Epidermal melanocyte (primary cell): ENCODE data around the gene SLC2A4.

Experiments
- DNase-seq: peaks from one replicate; pipeline ENCODE4 v3.0.0; 2011; ENCODE audit warnings: low spot score; ENCODE audit not compliant: insufficient read length

The SLC2A4 gene

DNA sequence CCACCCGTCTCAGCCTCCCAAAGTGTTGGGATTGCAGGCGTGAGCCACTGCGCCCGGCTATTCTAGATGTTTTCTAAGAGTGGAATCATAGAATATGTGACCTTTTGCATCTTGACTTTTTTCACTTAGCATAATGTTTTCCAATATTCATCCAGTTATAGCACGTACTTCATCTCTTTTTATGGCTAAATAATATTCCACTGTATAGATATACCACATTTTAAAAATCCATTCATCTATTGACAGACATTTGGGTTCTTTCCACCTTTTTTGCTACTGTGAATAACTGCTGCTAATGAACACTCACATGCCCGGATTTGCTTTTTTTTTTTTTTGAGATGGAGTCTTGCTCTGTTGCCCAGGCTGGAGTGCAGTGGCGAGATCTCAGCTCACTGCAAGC is 22.7 kb downstream of the SLC2A4 start:
- no peak for DNase-seq

DNA sequence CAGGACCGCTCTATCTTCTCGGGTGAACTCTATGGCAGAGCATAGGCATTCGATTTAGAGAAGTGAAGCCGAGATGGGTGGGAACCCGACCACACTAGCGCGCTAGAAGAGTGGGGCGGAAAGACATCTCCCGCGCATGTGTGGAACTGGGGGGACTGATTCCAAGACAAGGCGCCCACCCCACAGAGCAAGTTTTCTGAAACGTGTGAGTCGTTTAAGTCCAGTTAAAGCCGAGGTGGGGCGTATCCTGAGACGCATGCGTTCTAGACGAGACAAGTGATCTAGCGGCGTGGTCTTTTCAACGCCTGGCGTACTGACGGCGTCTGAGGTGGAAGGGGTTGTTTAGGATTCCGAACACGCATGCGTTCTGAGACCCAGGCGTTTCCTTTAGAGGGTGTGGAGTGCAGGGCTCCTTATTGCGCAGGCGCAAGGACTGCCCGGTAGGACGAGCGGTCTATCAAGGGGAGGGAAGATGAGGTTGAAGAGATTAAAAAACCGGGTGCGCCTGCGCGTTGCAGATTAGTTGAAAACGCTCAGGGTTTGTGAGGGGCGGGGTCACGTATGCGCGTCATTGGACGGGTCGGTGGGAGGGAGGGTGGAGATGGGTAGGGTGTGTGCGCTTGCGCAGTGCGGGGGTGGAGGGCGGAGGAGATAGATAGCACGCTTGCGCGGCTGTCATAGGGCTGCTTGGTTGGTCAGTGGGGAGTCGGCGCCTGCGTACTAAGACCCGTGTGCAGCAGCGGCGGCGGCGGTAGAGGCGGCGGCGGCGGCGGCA is 25.6 kb downstream of the SLC2A4 start, which contains the start of gene EIF5A:
Gene EIF5A, plus strand, starts transcription at position 718 of the 775 bp plus-strand sequence. CDS start 2,008 bp downstream, outside the sequence.
- DNase-seq = peak; percentile 99

DNA sequence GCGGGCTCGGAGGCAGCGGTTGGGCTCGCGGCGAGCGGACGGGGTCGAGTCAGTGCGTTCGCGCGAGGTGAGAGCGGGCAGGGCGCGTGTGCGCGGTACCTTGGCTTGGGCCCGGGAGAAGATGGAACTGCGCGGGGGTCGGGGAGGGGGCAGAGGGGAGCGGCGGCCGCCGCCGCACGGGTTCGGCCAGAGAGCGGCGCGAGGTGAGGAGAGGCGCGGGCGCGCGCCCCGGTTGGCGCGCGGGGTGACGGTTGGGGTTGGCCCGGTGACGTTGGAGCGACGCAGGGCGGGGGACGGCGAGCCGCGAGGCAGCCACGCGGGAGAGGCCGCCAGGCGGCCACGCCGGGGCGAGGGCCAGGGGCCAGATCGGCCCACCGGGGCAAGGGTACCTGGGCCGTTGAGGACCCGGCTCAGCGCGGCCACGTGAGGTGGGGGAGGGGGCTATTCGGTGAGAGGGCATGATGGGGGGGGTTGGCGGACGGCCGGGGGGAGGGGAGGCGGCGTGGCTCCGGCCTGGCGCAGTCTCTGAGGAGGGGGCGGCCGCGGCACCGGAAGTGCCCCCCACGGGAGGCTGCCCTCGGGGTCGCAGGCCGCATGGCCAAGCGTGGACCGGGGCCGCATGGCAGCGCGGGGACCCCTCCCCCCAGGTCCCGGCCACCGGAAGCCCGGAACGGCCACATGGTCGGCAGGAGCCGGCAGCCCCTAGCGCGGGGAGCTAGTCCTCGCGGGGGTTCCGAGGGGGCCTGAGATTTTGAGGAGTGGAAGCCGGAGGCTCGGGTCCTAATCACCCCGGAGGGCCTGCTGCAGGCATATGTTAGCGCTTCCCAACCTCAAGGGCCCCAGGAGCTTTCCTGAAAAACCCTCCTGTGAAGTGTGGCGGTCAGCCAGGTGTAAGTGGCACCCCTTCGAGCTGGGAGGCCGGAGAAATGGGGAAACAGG is 26.4 kb downstream of the SLC2A4 start:
- DNase-seq = no peak

DNA sequence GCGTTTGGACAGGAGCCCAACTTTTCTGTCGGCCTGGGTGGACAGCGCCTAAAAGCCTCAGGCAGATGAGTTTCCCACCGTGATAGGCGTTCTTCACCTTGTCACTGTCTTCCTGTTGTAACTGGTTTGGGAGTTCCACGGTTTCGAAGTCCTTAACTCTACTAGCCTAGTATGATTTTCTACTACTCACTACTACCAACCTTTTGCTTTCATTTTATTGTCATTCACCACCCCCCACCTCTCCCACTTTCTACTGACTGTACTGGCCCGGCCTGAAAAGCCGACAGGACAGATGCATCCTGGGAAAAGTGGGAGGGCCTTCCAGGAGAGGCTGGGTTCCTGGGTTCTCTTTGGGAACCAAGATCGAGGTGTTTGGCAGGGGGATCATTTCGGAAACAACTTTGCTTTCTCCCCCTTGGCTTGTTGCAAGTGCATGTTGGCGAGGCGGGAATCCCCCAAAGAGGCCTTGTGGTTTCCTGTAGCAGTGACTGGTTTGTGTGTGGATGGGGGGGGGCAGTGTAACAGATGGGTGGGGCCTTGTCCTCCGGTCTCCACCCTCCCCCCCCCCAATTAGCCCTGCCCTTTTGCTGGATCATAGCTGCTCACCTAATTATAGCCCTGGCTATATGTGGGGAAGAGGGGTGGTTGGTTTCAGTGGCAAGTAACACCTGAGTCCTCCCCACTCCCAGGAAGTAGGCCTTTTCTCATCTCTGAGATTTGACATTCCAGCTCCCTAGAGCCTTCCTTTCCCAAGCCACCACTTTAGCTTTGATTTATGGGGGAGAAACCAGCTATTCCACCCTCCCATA is 27.3 kb downstream of the SLC2A4 start:
- peak; percentile 91 for DNase-seq

DNA sequence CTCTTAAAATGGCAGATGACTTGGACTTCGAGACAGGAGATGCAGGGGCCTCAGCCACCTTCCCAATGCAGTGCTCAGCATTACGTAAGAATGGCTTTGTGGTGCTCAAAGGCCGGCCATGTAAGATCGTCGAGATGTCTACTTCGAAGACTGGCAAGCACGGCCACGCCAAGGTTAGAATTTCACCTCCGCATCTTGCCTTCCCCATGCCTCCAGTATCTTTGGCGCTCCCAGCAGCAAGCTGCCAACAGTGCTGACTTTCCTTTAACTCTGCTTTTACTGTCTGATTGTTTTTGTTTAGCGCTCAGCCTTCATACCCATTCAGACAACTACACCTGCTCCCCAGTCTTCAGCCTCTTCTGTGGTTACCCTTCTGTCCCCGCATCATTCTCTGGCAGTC is 28.1 kb downstream of the SLC2A4 start:
- no peak for DNase-seq

DNA sequence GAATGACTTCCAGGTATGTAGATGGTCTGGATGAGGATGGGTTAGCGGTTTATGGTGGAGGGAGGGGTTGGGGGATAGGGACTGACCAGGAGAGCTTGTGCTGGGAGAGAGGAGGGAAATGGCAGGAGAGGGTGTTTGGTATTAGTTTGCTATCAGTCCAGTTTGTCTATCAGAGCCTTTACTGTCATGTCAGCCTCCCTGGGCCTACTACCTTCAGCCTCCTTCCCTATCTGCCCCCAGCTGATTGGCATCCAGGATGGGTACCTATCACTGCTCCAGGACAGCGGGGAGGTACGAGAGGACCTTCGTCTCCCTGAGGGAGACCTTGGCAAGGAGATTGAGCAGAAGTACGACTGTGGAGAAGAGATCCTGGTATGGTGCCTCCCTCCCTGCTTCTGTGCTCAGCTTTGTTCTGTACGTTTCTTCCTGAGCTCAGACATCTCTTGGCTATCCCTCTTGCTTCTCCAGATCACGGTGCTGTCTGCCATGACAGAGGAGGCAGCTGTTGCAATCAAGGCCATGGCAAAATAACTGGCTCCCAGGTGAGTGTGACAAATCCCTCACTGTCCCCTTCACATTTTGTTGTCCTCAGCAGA is 29.7 kb downstream of the SLC2A4 start:
- DNase-seq = no peak

DNA sequence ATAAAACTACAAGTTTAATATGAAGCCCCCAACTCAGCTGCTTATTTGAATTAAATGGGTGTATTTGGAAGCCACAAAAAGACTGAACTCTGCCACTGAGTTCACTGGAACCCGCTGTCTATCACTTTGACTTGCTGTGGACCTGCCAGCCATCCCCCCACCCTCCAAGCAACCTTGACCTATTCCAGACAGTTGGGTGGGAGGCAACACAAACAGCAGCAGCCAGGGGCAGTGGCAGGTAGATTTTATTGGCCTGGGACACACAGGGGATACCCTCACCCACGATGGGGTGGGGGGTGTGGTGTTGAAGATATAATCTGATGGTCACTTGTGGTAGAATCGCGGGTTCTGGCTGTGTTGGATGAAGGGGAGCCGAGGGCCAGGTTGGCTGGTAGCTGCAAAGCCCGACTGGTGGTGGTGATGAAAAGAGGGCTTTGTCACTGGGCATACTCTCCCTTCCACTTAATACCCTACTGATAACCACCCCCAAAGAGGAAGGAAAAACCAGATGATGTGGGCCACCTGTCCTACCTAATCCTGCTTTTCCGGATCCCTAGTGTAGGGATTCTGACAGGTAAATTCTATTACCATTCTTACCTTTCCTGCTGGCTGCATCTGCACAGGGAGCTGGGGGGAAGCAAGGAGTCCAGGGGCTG is 31.0 kb downstream of the SLC2A4 start:
- DNase-seq = no peak

DNA sequence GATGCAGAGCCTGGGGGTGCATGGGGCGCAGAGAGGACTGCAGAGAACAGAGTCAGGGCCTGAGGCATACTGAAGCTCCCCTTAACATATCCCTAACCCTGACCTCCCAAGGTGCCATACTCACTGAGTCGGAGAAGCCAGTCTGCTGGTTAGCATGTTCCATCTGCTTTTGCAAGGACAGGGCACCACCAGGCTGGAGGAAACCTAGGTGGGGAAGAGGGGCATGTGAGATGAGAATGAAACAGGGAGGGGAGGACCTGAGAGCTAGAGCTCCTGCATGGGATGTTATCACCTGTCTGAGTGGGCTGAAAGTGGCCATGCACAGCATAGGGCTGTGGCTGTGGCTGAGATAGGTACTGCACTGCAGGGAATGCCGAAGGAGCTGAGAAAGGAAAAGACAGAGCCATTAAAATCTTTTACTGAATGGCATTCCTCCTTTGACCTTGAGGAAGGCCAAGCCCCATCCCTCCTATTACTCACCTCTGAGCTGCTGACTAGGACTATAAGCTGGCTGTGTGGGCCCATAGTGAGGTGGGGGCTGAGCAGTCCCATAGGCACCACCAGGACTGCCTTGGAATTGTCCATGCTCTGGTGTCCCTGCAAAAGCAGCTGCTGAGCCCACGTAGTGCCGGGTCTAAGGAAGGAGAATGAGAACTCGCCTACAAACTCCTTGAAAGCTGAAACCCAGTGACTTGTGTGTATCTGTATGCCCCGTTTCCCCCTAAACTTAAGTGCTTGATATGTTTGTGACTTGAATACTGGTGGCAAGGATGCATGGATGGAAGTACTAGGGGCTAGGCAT is 31.8 kb downstream of the SLC2A4 start:
- no peak for DNase-seq

DNA sequence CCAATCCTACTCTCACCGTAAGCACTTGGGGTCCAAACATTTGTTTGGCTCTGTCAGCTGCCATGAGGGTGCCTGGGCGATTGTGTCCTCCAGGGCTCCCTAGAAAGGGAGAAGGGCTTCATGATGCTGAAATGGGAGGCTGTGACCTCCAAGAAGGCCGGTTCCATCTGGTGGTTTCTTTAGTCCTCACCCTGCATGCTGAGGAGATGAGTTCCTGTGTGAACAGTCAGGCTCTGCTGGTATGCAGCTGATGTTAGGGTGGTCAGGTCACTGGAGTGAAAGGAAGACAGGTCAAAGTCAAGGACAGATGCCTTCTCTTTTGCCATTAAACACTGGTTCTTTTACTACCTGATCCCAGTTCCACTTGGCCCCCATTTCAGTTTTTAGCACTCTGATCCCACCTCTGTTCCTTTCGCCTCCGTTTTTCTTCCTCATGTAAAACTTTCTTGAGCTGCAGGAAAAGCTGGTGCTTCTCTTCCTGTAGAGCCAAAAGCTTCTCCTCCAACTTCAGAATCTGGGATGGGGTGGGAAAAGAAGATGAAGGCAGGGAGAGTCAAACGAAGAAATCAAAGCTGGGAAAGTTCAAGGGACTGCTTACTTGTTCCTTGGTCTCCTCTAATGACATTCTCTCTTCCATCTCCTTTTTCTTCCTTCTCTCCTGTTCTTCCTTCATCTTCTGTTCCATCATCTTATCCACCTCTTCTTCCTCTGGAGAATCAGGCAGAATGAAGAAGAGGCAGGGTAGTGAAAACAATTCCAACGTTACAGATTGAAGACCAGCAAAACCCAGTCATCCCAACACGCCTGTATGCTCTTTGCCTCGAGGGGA is 32.6 kb downstream of the SLC2A4 start:
- no peak for DNase-seq

DNA sequence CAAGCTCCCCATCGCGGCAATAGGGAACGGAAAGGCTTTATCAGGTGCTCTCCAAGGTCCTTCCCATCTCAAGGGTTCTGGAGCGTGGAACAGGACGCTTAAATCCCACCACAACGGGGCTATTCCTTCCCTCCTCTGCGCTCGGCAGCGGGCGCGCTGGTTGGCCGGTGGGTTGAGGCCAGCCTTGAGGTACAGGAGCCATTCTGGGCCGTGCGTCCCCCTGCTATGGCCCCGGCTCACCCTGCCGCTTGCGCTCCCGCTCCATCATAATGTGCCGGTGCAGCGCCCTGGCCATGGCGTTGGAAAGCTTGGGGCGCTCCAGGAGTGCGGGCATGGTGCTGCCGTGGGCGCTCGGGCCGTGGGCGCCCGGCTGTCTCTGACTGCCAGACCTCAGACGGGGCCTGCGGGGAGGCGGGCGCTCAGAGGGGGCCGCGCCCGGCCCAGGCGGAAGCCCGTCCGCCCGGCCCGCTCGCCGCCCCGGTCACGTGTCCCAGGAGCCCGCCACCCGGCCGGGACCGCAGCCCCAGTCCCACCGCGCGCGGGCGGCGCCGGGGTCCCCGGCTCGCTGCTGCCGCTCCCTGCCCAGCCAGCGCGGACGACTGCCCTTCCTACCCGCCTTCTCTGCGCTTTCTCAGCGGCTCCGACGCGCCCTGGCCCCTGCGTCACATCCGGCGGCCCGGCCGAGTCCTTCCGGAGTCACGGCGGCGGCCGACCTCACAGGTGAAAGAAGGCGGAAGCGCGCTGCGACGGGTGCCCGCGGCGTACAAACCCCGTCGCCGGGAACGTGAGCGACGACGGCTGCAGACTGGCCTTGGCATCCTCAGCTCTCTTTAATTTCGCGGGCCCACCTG is 33.4 kb downstream of the SLC2A4 start, which contains the start of gene GPS2:
Gene GPS2, minus strand, starts transcription at position 642 of the 851 bp plus-strand sequence. Its CDS starts 308 bp downstream, at position 334.
- peak; percentile 97 for DNase-seq

DNA sequence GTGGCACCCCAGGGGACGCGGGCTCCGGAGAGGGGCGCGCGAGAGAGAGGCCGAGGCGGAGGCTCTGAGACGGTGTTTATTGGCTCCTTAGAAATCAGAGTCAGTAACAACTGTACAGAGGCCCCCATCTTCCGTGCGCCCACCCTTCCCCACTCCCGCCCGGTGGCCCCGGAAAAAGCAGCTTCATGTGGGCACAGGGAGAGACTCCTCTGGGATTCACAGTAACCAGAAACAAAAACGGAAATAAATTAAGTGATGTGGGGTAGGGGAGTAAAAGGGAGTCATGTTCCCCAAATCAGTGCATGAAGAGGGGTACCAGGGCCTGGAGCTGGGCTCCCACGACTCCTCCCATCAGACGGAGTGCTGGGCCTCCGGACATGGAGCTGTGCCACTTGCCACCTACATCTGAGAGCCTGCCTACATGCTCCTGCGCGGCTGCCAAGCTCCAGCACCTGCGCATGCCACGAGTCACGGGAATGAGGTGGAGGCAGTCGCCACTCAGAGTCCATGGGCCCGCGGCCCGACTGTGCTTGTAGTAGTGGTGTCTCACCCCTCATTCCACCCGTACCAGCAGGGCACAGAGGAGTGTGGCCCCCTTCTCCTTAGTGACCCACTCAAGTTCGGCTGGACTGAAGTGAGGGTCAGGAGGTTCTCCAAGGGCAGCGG is 34.2 kb downstream of the SLC2A4 start:
- no peak for DNase-seq

DNA sequence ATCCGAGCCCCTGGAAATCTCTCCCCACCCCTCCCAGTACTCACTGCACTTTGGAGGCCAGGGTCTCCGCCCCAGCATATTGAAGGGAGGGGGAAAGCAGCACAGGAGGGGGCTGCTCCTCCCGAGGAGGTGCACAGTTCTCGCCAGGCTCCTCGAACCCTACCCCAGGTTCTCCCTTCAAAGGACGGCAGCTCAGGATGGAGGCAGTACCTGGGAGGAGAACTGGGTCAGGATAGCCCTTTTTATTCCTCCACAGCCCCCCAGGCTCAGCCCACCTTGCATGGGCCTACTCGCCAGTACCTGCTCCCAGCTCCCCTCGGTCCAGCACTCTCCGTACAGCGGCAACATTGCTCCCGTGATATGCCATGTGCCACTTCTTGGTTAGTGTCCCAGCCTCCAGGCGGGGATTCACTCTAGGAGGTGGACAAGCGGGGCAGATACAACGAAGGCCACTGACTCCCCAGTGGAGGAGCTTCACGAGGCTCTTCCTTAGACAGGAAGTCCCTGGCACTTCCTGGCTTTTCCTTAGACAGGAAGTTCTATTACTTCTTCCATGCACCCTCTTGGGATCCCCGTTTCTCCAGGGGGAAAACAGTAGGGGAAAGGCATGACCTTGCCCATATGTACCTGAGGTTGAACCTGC is 35.8 kb downstream of the SLC2A4 start:
- DNase-seq = no peak

DNA sequence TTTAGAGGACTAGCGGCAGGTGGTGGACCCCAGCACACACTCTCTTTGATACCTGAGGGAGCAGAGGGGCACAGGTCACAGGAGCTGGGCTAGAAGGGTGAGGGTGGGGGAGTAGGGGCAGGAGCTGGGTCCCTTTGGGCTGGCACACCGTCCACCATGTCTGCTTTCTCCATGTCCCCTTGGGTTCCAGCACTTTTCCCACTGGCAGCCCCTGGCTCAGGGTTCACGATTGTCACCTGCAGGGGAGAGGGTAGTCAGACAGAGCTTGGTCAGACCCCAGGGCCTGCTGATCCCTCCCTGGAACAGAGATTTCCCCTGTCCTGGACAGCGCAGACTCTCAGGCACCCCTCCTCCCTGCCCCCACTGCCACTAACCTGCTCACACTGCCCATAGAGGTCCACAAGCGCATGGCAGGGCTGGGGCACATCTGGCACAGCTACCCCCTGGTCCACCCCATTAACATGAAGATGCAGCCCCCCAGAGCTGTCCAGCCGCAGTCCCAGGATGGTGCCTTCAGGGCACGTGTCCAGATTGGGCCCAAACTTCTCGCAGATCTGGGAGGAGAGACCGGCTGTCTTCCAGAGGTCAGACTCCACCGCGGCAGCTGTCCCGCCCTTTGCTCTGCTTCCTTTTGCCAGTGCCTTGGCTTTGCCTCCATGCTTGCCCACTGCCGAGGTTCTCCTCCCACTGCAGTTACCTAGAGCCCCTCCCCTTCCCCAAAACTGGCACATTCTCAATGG is 36.8 kb downstream of the SLC2A4 start:
- no peak for DNase-seq

DNA sequence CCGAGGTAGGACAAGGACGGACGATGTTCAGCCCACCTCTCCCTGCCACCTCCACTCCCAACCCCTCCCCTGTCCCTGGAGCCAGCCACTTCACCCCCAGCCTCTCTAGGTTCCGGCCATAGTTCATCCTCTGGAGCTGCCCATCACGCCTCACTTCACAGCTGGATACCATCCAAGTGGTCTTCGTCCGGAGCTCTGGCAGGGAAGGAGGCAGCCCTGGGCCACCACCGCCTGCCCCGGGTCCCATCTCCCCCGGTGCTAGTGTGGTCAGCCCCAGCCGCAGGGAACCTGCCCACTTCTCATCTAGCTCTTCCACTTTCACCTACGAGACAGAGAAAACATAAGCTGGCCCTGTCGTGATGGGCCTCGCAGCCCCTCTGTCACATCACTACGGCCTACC is 39.9 kb downstream of the SLC2A4 start:
- no peak for DNase-seq

DNA sequence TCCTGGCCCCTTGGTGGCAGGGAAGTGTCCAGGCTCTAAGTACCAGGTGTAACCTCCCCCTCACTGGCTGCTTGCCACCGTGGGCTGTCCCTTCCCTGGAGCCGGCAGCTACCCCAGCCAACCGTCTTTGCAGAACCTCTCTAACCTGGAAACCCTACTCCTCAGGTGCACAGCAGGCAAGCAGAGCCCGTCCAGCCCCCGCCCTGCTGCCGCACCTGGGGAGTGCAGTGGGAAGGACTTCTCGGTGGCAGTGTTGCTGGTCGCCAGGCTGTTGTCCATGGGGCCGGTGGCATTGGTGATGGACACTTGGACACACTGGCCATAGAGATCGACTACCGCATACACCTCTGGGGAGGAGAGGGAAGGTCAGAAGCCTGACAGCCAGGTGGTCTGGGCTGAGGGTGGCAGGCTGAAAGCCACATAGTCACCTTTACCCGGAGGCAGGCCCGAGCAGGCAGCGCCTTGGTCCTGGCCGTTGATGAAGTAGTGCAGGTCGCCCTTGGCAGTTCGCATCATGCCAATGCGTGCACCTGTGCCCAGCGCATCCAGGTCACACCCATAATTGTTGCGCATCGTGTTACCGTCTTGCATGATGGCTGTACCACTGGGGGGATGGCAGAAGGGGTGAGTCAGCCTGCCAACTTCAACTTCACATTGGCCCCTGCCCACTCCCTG is 41.1 kb downstream of the SLC2A4 start:
- DNase-seq = no peak
